HG03565 (cell line): ENCODE results near the gene GPD2.
"Not testable (repeated sequence)": the region's sequence is repeated elsewhere in the genome, so short reads cannot be mapped to it uniquely, and the experiment has no call there.

Experiments
- ATAC-seq: cut with Tn5 transposase; IDR thresholded peaks from one replicate; pipeline ENCODE4 v1.9.1; 2021; ENCODE audit warnings: mild to moderate bottlenecking, moderate library complexity; ENCODE audit not compliant: unreplicated experiment

The GPD2 gene

GRCh38 chr2:156580501-156580900, 144.3 kb downstream of the GPD2 start:
- no peak for ATAC-seq

DNA sequence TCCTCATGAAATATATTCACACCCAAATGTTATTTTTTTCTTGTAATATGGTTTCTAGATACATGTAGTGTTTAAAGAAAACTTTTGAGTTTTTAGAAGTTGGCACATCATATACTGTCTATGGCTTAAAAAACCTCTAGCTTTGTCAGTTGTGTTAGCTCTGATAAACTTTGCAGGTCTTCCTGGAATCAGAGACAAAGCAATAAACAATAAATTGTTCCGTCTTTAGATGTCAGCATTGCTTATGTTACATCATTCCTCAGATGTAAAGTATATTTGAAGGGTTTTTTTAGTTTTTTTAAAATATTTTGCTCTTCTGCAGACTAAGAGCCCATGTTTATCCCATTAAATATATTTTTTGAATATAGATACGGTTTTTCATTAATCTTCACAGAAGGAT, 145.1 kb downstream of the GPD2 start:
- ATAC-seq = no peak

GRCh38 chr2:156585457-156585856, 149.3 kb downstream of the GPD2 start:
- ATAC-seq = no peak

GRCh38 chr2:156586621-156587020, 150.4 kb downstream of the GPD2 start:
- no peak for ATAC-seq

DNA sequence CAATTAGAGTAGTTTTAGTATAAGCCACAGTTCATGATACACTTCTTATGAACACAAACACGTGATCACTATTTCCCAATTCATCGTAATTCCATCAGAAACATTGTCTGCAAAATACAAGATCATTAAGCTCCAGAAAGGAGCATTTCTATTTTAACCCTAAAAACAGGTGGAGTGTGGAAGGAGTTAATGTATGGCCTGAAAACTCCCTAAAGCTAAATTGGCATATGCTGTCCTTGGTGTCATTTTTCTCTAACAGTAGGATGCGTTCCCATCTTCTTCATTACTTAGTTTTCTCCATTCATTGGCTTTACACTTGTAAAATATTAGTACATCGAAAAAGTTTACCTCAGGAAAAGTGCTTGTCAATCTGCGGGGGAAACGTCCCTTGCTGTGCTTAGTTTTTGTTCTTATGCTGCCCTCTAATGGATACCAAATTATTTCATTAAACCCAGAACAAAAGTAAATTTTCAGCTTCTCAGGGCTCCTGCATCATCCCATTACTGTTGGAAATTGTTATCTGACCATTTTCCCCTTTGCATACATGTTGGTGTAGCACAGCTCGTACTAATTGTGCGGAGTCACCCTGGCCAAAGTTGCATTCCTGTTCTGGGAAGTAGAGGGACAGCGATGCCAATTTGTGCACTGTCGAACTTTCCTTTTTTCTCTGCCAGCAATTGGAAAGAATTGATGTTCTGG, 153.4 kb downstream of the GPD2 start:
- peak; percentile 59 for ATAC-seq

DNA sequence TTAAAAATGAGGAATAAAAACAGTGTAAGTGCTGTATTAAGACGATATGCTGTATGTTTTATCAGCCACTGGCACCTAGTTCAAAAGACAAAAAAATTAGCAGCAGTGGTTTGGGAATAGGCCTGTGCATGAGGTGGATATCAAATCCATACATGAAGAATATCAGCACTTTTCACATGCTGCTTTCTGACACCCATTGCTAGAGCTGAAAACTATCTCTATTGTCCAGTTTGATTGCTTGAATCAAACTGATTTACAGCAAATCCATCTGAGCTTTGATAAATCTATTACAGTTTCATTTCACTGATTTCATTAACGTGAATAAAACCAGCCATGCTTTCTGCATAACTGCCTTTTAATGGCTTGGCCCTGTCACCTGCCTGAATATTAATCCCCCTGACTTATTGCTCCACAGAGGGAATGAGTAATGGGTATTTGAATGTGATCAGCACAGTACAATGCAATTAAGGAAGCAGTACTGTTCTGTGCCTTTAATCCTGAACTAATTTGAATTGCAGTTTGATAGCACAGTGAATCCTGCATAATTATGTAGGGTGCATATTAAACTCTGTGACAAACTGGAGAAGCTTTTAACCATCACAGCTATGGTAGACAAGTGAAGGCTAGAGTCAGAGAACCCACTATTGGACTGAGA, 154.0 kb downstream of the GPD2 start:
- no peak for ATAC-seq

DNA sequence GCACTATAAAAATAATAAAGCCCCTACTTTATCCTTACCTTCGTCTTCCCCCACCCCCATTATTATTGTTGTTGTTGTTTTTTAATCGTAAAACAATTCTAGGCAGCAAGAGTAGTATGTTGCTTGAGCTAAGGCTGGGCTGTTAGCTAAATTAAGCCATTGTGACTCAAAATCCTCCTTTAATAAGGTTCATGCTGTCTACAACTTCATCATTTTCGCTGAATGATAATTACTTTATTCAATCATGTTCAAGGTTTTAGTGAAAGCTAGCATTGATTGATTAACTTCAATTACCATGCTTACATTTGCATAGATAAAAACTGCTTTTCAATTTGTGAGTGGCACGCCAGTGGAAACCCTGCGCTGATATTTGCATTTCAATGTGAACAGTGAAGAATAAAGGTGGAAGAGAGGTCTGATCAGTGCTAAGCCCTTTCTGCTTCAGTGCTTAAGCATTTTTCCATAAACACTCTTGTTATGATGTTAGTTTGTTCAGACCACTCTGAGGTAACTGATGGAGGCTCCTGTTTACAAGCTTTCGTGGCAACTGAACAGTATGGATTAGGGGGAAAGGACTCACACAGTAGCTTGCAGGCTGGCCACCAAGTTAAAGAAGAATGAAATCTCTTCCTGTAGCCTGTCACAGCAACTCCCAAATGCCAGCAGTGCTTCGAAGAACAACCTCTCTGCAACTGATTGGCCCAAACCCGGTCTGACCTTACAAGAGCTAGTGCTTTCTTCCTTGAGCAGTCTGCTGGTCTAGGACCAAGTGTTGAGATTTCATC, 156.8 kb downstream of the GPD2 start:
- ATAC-seq = no peak

DNA sequence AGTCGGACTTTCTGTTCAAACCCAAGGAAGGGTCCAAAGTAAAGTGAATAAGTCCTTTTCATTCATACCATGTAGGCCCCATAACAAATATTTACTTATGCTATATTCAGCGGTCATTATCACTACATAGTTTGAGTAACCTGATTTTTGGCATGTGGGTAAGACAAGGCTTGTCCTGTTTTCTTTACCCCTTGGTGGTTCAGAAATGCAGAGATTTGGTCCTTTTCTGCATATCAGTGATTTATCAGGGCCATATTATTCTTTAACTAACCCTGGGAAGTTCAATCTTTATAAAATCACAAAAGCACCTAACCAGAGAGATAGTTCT, 157.4 kb downstream of the GPD2 start:
- no peak for ATAC-seq

GRCh38 chr2:156598563-156598962, 162.4 kb downstream of the GPD2 start:
- ATAC-seq = no peak

GRCh38 chr2:156600196-156600595, 164.0 kb downstream of the GPD2 start:
- ATAC-seq = no peak

GRCh38 chr2:156601855-156602551, 165.8 kb downstream of the GPD2 start:
- ATAC-seq = no peak

- no peak for ATAC-seq
These were observed 166.4 kb downstream of the GPD2 start for GRCh38 chr2:156602552-156602933.

DNA sequence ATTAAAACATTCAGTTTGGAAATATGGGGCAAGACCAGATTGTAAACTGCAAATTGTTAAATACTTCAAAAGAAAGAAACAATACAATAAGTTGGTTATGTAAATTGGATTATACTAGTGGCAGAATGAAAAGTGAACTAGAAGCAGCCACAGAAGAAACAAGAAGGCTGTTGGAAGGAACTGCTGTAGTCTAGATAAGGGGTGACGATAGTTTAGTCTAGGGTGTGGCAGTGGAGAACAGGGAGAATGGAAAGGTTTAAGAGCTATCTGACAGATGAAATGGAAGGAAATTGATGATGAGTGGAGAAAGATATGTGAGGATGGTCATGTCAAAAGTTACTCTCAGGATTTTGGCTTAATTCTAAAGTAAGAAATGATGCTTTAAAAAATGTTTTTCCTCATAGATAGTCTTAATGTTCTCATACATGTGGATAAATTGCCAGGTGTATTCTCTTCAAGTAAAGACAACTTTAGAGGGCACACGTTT, 179.7 kb downstream of the GPD2 start:
- ATAC-seq = no peak

DNA sequence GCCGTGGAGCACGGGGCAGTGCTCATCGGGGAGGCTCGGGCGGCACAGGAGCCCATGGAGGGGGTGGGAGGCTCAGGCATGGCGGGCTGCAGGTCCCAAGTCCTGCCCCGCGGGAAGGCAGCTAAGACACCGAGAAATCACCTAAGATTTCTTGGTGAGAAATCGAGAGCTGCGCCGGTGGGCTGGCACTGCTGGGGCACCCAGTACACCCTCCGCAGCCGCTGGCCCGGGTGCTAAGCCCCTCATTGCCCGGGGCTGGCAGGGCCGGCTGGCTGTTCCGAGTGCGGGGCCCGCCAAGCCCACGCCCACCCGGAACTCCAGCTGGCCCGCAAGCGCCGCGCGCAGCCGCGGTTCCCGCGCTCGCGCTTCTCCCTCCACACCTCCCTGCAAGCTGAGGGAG, 181.9 kb downstream of the GPD2 start:
- not testable (repeated sequence) for ATAC-seq

GRCh38 chr2:156619021-156619539, 182.9 kb downstream of the GPD2 start:
- ATAC-seq = no peak

DNA sequence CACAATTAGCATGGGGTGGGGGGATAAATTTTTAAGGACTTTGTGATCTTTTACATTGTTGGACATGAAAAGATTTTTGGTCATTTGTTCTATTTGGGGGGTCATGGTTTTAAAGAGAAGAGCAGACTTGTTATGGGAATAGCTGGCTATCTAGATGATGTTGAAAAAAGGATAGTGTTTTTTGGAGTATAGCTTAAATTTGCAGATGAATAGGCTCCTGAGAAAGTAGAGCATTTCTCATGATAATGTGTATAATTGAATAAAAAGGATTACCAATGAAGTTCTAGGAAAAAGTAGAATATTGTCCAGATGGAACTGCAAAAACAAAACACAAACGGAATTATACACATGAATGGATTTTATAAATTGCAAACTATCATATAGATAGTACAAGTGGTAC, 186.3 kb downstream of the GPD2 start:
- no peak for ATAC-seq

- ATAC-seq = no peak
These were observed 189.4 kb downstream of the GPD2 start for GRCh38 chr2:156625360-156626170.

DNA sequence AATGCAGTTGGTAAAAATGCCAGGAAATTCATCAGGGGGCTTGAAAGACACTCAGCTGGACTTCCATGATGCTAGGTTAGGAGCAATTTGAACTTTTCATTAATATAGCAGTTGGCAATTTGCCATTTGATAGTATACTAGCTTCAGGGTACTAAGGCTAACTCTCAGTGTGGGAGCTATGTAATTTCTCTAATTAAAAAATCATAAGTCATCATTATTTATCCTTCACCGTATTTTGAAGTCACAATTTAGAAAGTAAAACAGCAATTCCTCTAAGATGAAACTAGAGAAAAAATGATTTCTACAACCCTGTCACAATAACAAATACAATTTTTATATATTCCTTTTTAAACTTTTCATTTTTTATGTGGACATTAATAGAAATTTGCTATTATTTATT, 190.8 kb downstream of the GPD2 start:
- no peak for ATAC-seq

DNA sequence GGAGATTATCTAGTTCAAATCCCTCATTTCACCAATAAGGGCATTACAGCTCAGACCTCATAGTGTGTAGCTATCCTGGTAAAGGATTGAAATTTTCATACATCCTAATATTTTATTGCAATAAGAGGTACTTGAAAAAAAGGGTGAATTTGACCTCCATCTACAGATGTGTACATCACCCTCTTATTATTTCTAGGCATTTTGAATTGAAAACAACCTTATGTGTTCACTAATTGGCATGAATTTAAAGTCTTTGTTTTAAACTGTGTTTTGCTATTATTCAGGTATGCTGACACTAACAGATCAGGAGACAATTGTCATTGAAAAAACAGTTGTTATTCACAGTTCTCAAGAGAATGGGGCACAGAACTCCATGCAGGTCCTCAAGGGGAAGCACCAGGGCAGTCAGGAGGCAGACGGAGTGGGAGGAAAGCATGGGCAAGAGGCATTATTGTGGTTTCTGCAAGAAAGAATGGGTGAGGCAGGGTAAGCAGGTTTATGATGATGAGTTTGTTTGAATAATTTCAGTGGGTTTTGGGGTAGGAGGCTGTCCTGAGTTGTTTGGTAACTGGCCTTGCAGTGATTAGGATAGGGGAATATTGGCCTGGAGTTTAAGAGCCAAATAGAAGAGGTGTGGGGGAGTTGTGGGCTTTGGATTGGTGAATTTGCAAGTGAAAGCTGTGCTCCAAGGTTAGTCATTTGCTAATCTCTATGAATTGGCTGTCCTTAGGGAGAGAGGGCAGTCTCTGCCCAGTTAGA, 194.6 kb downstream of the GPD2 start:
- ATAC-seq = no peak

- no peak for ATAC-seq
These were observed 199.5 kb downstream of the GPD2 start for GRCh38 chr2:156635646-156636045.
